ACC112 (cell line): Measurements from ENCODE around the gene GRID2.

Experiments used
- H2AFZ ChIP-seq: fragments of 200-600 bp; sonication (generic); one replicate; pipeline ENCODE4 v1.6.0; 2017; ENCODE audit warnings: antibody characterized with exemption, low read length; ENCODE audit not compliant: unreplicated experiment
- H3K27ac ChIP-seq: fragments of 200-600 bp; sonication (generic); 2 replicates; pipeline ENCODE4 v1.5.1; 2014; ENCODE audit warnings: low read depth, mild to moderate bottlenecking, antibody characterized with exemption, low read length, moderate library complexity
- H3K27me3 ChIP-seq: fragments of 200-600 bp; sonication (generic); 2 replicates; pipeline ENCODE4 v1.6.1; 2014; ENCODE audit warnings: mild to moderate bottlenecking, antibody characterized with exemption, low read length, moderate library complexity, mixed read lengths; ENCODE audit not compliant: insufficient read depth
- H3K36me3 ChIP-seq: fragments of 200-600 bp; sonication (generic); 2 replicates; pipeline ENCODE4 v1.6.1; 2016; ENCODE audit warnings: mild to moderate bottlenecking, antibody characterized with exemption, low read length, moderate library complexity, mixed read lengths; ENCODE audit not compliant: insufficient read depth
- H3K4me1 ChIP-seq: fragments of 200-600 bp; sonication (generic); one replicate; pipeline ENCODE4 v1.6.1; 2016; ENCODE audit warnings: low read length, mixed read lengths; ENCODE audit not compliant: insufficient read depth, unreplicated experiment, control insufficient read depth
- H3K4me3 ChIP-seq: fragments of 200-600 bp; sonication (generic); 2 replicates; pipeline ENCODE4 v1.5.1; 2014; ENCODE audit warnings: mild to moderate bottlenecking, low read depth, low read length
- H3K79me2 ChIP-seq: fragments of 200-600 bp; sonication (generic); one replicate; pipeline ENCODE4 v1.6.0; 2016; ENCODE audit warnings: low read length; ENCODE audit not compliant: control insufficient read depth, unreplicated experiment, insufficient read depth

GRID2 gene

GRCh38 chr4:93103042-93103441 lies 799.3 kb downstream of the GRID2 start:
- no peak overlapping the region for H3K4me3 ChIP-seq
- no peaks in the 10 kb centered on the region for H3K4me1 ChIP-seq
- H3K79me2 ChIP-seq: no peaks in the 10 kb centered on the region
- H3K36me3 ChIP-seq: no peaks in the 10 kb centered on the region
- no peak overlapping the region for H3K27ac ChIP-seq
- no peaks in the 10 kb centered on the region for H3K27me3 ChIP-seq
- no peak overlapping the region for H2AFZ ChIP-seq

GRCh38 chr4:93116624-93117023 lies 812.9 kb downstream of the GRID2 start:
- H3K27ac ChIP-seq: no peak overlapping the region
- H3K4me1 ChIP-seq: no peaks in the 10 kb centered on the region
- no peak overlapping the region for H3K4me3 ChIP-seq
- H3K79me2 ChIP-seq: no peaks in the 10 kb centered on the region
- H3K36me3 ChIP-seq: no peaks in the 10 kb centered on the region
- H2AFZ ChIP-seq: no peak overlapping the region
- H3K27me3 ChIP-seq: no peaks in the 10 kb centered on the region

GRCh38 chr4:93127489-93127888 lies 823.7 kb downstream of the GRID2 start:
- Histone ChIP-seq H3K36me3 (no peaks in the 10 kb centered on the region), H3K79me2 (no peaks in the 10 kb centered on the region), H3K4me1 (no peaks in the 10 kb centered on the region), H3K27me3 (no peaks in the 10 kb centered on the region), H2AFZ (no peak overlapping the region), H3K27ac (no peak overlapping the region), H3K4me3 (no peak overlapping the region)

- H2AFZ ChIP-seq: no peak overlapping the region
- no peaks in the 10 kb centered on the region for H3K27me3 ChIP-seq
- no peaks in the 10 kb centered on the region for H3K79me2 ChIP-seq
- H3K27ac ChIP-seq: no peak overlapping the region
- H3K4me1 ChIP-seq: no peaks in the 10 kb centered on the region
- no peak overlapping the region for H3K4me3 ChIP-seq
- H3K36me3 ChIP-seq: no peaks in the 10 kb centered on the region
These were observed 828.9 kb downstream of the GRID2 start for GRCh38 chr4:93132631-93133030.

- H3K79me2 ChIP-seq: no peaks in the 10 kb centered on the region
- no peaks in the 10 kb centered on the region for H3K4me1 ChIP-seq
- H3K36me3 ChIP-seq: no peaks in the 10 kb centered on the region
- H3K4me3 ChIP-seq: no peak overlapping the region
- no peak overlapping the region for H3K27ac ChIP-seq
- H3K27me3 ChIP-seq: no peaks in the 10 kb centered on the region
- H2AFZ ChIP-seq: no peak overlapping the region
These were observed 835.4 kb downstream of the GRID2 start for GRCh38 chr4:93139118-93139517.

- H3K4me3 ChIP-seq: no peak overlapping the region
- no peaks in the 10 kb centered on the region for H3K4me1 ChIP-seq
- H2AFZ ChIP-seq: no peak overlapping the region
- H3K27ac ChIP-seq: no peak overlapping the region
- H3K36me3 ChIP-seq: no peaks in the 10 kb centered on the region
- H3K79me2 ChIP-seq: no peaks in the 10 kb centered on the region
- no peaks in the 10 kb centered on the region for H3K27me3 ChIP-seq
These were observed 840.1 kb downstream of the GRID2 start for GRCh38 chr4:93143902-93144301.

- no peak overlapping the region for H2AFZ ChIP-seq
- H3K36me3 ChIP-seq: no peaks in the 10 kb centered on the region
- H3K27ac ChIP-seq: no peak overlapping the region
- no peaks in the 10 kb centered on the region for H3K79me2 ChIP-seq
- no peaks in the 10 kb centered on the region for H3K27me3 ChIP-seq
- H3K4me3 ChIP-seq: no peak overlapping the region
- no peaks in the 10 kb centered on the region for H3K4me1 ChIP-seq
These were observed 840.9 kb downstream of the GRID2 start for GRCh38 chr4:93144644-93145043.

GRCh38 chr4:93147524-93148212 lies 843.9 kb downstream of the GRID2 start:
- H3K36me3 ChIP-seq: no peaks in the 10 kb centered on the region
- H2AFZ ChIP-seq: no peak overlapping the region
- no peaks in the 10 kb centered on the region for H3K4me1 ChIP-seq
- H3K4me3 ChIP-seq: no peak overlapping the region
- no peaks in the 10 kb centered on the region for H3K27me3 ChIP-seq
- H3K27ac ChIP-seq: no peak overlapping the region
- H3K79me2 ChIP-seq: no peaks in the 10 kb centered on the region

- H3K27me3 ChIP-seq: no peaks in the 10 kb centered on the region
- H3K36me3 ChIP-seq: no peaks in the 10 kb centered on the region
- H3K4me1 ChIP-seq: no peaks in the 10 kb centered on the region
- H3K4me3 ChIP-seq: no peak overlapping the region
- no peak overlapping the region for H2AFZ ChIP-seq
- no peak overlapping the region for H3K27ac ChIP-seq
- no peaks in the 10 kb centered on the region for H3K79me2 ChIP-seq
These were observed 848.7 kb downstream of the GRID2 start for GRCh38 chr4:93152491-93152890.

- Histone ChIP-seq H2AFZ (no peak overlapping the region), H3K27me3 (no peaks in the 10 kb centered on the region), H3K79me2 (no peaks in the 10 kb centered on the region), H3K4me3 (no peak overlapping the region), H3K27ac (no peak overlapping the region), H3K4me1 (no peaks in the 10 kb centered on the region), H3K36me3 (no peaks in the 10 kb centered on the region)
These were observed 854.2 kb downstream of the GRID2 start for GRCh38 chr4:93157986-93158385.

- Histone ChIP-seq H3K27ac (no peak overlapping the region), H3K36me3 (no peaks in the 10 kb centered on the region), H3K27me3 (no peaks in the 10 kb centered on the region), H3K4me3 (no peak overlapping the region), H3K79me2 (no peaks in the 10 kb centered on the region), H3K4me1 (no peaks in the 10 kb centered on the region), H2AFZ (no peak overlapping the region)
These were observed 864.3 kb downstream of the GRID2 start for GRCh38 chr4:93168053-93168452.
